Uterus (tissue), 2 donors: ENCODE results near the gene PRR33.

Experiments used
- CTCF ChIP-seq, 4 experiments: fragments of 200-600 bp in 2 of 4; fragments of 450-650 bp in 2 of 4; sonication (generic) in 2 of 4; IDR thresholded peaks; one replicate each; pipeline ENCODE4 v1.5.1; 2016 to 2019; ENCODE audit warnings: antibody characterized with exemption in 4 of 4, mild to moderate bottlenecking in 2 of 4, moderate library complexity in 1 of 4
- POLR2A ChIP-seq, 2 donors: fragments of 450-650 bp; IDR thresholded peaks; one replicate each; pipeline ENCODE4 v1.6.1; 2016; ENCODE audit warnings: antibody characterized with exemption in 2 of 2, mild to moderate bottlenecking in 1 of 2, moderate library complexity in 1 of 2

DNA sequence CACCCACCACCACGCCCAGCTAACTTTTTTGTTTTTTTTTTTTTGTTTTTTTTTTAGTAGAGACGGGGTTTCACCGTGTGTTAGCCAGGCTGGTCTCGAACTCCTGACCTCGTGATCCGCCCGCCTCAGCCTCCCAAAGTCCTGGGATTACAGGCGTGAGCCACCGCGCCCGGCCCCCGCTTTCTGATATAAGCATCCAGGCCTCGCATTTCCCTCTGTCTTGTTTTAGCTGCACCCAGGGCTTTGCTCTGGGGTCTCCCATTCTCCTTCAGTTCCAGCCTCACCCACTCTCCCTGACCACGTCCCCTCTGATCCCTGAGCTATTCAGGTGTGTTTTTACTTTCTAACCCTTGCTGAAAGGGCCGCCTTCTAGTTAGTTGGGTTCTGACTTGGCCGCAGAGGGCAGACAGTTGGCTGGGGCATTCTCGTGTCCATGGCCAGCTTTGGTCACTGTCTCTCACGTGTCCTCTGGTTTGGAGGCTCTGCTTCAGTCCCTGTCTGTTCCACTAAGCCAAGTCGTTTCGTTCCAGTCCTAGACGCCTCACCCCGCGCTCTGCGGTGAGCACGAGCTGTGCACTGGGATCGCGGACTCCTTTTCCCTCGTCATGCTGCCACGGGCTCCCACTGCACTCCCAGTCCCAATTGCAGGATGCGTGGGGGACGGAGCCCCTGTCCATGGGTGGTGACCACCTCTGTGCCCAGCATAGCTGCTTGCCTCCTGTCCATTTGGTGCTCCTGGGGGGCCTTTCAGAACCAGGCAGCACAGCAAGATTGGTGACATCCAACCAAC is 21.8 kb upstream of the PRR33 start:
- TF ChIP-seq CTCF (IDR thresholded peaks at IDR 0.05) (no peak), POLR2A (IDR thresholded peaks at IDR 0.05) (no peak)
